C1 segment of cervical spinal cord (tissue), 14 donors: ENCODE measurements around the gene NSF.
"Not testable (repeated sequence)": the region's sequence is repeated elsewhere in the genome, so short reads cannot be mapped to it uniquely, and the experiment has no call there.

Experiments used
- DNase-seq, 14 donors: peaks; one replicate each; lab custom pipeline; 2025; lab: John Stamatoyannopoulos, UW

NSF gene

DNA sequence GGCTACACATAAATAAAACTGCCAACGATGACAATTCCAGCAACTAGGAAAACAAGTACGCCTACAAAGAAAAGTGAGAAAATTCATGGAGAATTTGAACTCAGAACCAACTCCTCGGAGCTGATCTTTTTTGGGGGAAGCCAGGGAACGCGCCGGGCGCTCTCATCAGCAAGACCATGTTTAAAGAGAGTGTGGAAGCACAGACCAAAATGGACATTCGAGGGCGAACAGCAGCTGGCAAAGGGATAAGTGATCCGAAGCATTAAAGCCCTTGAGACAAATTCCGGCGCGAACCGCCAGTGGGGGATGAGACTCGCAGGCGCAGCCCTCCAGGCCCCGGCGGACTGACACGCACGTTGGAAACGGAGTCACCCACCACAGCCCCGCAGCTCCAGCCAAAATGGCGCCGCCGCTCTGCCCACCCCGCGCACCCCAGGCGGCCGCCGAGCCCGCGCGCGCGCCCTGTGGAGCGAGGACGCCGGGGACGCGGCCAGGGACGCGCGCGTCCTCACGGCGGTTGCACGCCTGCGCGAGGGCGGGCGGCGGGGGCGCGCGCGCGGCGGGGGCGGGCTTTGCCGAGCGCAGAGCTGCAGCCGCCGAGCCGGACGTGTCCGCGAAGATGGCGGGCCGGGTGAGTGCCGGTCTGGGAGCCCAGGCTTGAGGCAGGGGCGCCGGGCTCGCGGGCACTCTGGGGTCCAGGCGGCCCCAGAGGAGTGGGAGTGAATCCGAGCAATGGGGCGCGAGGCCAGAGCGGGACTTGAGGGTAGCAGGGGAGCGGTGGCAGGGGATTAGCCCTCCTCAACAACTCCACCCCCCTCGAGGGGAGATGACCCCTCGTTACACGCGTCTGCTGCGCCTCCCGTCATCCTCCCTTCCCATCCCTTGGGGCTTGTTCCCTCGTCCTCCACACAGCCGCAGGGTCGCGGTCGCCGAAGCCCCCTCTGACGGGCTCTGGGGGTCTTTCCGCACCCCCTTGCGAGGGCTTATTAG, at the start of gene NSF:
Gene NSF (plus strand): TSS at position 513 of the 990 bp plus-strand sequence. CDS start 107 bp downstream, at position 620.
- not testable (repeated sequence) for DNase-seq

DNA sequence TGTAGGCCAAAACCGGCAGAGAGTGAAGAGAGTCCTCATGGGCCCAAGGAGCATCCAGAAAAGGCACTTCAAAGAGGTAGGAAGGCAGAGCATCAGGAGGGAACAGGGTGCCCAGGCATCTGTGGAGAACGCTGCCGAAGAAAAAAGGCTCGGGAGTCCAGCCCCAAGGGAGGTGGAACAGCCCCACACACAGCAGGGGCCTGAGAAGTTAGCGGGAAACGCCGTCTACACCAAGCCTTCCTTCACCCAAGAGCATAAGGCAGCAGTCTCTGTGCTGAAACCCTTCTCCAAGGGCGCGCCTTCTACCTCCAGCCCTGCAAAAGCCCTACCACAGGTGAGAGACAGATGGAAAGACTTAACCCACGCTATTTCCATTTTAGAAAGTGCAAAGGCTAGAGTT, 41.9 kb upstream of the NSF start:
- not testable (repeated sequence) for DNase-seq

DNA sequence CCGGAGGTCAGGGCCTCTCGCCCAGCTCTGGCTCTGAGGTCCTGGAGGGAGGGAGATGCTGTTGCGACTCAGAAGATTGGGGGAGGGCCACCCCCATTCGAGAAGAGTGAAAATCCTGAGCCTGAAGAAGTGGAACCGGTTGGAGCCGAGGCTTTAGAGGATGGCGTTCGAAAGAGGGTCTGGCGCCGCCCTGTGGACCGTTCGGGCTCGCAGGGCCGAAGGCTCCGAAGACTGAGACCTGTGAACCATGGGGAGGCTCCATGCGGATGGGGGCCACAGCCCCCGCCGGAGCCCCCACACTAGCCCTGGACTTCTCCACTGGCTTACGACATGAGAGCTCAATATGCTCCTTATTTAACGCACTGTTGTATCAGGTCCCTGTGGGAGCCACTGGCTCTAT, 31.3 kb upstream of the NSF start:
- DNase-seq: not testable (repeated sequence)

DNA sequence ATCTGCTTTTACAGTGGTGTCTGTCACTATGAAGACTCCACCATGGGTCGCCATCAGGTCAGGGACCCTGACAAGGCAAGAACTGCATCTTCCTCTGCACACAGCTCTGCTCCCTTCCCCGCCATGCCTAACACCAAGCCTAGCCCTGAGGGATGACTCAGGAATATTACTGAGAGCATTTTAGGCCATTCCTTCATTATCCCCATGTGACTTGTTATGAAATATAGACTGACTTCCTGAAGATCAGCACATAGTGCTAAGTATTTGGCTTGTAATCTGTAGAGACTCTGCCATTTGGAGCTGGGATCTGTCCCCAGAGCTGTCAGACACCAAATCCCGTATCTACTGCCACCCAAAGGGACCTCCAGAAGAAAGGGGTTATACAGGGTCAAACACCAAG, 30.4 kb upstream of the NSF start:
- DNase-seq: not testable (repeated sequence)

DNA sequence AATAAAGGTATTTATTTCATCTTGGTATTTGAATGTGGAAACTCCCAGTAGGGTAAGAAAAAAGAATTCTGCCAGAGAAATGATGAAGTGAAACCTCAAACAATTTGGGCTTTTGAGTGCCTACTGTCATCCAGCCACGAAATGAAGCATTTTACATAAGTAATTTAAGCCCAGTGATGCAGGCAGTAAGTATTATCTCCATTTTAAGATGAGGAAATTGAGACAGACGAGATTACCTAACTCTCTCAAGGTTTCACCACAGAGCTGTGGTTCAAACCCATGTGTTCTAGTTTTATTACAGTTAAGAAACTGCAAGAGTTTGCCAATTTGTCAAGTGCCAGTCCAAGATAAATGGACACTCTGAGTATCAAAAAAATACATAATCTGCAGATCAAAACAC, 24.2 kb upstream of the NSF start:
- not testable (repeated sequence) for DNase-seq

DNA sequence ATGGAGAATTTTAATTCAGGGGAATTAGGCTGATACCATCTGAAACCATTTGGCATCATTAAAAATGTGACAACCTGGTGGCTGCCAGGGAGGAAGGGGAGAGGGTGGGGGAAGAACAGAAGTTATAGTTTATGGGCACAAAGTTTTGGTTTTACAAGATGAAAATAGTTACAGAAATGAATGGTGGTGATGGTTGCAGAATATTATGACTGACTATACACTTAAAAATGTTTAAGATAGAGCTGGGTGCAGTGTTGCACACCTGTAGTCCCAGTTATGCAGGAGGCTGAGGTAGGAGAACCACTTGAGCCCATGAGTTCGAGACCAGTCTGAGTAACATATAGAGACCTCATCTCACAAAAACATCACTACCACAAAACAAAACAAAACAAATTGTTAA, 23.5 kb upstream of the NSF start:
- not testable (repeated sequence) for DNase-seq

DNA sequence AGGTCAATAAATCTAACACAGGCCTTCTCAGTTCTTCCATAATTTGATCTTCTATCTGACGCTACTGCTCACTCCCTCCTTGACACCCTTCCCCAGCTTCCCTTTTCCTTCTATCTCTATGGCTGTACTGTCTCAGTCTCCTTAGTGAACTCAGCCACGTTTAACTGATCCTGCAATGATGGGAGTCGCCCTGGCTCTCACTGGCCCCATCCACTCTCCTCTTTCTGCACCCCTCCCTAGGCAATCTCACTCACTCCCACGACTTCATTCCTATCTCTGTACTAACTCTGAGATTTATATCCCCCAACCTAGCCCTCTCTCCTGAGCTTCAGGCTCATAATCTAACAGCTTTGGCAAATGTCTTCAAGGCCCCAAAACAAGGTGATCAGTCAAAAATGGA, 18.7 kb upstream of the NSF start:
- DNase-seq: not testable (repeated sequence)

DNA sequence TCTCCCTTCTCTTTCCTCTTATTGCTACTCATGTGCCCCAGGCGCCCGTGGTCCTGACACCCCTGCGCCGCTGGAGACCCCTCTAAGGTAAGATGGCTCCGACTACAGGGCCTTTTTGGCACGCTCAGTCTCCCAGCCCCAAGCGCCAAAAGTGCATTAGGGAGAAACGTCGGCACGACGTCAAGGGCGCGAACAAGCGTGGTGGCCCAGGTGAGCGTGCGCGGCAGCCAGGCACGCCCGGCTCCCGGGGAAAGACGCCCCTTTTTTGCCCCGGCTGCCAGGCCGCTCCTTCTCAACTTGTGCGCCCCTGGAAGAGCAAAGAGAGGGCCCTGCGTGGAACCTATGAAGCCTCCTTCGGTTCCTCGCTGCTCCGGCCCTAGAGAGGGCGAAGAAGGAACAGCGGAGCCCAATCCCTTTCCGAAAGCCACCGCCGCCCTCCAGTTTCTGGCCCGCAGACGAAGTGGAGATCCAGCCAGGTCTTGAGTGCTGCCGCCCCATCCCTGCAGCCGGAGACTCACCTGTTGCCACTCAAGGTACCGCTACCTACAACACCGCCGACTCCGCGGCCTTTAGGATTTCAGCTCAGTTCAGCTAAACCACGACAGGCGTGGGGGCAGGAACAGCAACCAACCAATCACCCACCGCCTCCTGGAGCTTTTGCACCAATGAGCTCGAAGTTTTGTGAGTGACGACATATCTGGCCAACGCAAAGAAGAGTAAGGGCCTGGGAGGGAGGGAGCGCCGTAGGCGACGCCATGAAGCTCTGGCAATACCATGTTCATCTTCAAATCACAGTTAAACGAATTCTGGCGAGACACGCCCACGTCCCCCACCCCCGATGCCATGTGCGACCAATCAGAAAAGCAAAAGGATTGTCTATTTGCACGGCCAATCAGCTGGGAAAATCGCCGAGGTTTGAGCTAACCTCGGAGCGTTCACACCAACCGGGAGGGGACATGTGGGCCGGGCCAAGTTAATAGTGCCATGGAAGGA, 11.1 kb upstream of the NSF start, which contains the start of gene ARL17A:
Gene ARL17A (minus strand): TSS at position 609 of the 993 bp plus-strand sequence. CDS start 3,369 bp downstream, outside the sequence.
- DNase-seq: not testable (repeated sequence)

DNA sequence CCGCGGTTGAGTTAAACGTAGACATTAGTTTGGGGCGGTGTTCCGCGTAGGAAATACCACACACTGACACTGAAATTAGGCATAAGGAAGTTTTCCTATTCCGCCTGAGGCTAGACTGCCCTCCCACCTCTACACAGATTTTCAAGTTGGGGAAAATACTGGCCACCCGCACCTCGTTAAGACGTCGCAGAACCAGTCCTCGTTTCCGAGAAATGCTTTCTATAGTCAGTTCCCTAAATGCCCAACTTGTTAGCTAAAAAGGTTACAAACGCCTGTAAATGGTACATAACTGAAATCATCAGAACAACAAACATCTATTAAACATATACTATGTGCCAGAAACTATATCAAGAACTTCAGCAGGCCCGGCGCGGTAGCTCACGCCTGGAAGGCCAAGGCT, 10.4 kb upstream of the NSF start:
- DNase-seq: not testable (repeated sequence)

DNA sequence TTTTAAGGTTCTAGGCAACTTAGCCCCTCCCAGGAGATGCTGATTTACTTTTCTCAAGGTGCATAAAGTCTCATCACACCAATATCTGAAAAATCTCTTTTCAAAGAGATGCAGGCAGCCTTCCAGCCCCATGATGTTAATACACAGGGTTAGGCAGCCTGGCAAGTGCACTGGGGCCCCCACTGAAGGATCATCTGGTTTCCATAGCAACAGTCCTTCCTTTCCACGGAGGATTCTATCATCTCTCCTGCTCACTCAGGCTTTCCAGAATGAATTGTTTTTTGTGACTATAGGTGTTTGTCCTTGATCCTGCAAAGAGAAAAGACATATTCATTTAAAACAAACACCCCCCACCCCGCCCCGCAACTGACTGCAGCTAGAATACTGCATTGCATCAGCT, 5.0 kb upstream of the NSF start:
- not testable (repeated sequence) for DNase-seq

DNA sequence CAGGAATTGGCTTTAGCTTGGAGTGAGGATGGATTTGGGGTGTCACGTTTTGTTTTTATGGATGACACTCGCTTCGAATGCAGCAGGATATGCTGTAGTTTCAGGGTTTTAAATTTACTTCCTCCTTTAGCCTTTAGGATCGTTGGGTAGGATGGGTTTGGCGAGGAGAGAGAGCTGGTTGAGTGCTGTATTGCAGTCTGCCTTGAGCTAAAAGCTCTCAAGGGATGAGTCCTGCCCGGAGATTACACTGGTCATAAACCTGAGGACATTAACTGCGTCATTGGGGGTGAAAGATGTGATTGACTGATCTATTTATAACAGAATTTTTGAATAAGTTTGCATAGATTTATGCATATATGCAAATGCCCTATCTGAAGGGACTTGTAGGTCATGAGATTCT, 863 bp downstream of the NSF start:
- DNase-seq: not testable (repeated sequence)

DNA sequence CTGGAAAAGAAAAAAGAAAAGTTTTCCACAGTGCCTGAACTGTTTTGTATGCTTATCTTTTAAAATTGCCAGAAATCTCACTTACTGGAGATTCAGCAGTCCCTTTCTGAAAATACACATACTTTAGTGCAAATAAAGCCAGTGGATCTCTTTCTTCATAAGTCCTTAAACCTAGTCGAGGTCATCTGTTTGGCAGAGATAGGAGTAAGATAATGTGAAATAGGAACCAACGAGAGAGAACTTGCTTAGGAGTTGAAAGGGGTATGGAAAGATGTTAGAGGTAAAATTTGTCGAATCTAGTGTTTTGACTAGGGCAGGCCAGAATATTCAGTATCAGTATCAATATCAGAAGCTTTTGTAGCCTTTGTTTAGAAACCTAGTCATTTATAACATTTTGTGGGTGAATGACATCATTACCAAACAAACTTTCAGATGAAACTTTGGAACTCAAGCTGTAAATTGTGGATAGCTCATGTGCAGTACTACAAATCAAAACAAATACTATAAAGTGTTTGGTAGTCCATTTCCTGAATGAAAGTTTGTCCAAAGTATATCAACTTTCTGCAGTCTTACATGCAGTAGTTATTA, 8.0 kb downstream of the NSF start:
- not testable (repeated sequence) for DNase-seq

DNA sequence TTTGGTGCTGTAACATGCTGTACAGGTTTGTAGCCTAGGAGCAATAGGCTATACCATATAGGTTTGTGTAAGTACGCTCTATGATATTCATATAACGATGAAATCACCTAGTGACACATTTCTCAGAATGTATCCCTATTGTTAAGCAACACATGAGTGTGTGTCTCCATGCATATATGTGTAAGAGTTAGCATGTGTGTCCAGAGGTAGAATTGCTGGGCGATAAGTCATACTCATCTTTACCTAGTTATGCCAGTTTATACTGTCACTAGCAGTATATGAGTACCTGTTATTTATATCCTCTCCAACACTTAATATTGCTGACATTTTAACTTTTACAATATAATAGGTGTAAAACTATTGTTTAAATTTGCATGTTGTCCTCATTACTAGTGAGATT, 10.3 kb downstream of the NSF start:
- not testable (repeated sequence) for DNase-seq

DNA sequence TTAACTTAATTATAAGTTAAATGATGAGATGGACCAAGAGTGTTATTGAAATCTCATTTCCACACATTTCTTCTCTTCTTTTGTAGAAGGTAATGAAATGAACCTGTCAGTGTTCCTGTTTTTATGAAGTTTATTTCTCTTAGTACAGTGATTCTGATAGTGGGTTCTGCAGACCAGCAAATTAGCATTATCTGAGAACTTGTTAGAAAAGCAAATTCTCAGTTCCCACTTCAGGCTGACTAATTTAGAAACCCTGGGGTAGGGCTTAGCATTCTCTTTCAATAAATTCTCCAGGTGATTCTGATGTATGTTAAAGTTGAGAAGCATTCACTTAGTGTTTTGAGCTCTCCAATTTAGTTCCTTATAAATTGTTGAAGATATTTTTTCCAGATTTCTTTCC, 12.7 kb downstream of the NSF start:
- not testable (repeated sequence) for DNase-seq

DNA sequence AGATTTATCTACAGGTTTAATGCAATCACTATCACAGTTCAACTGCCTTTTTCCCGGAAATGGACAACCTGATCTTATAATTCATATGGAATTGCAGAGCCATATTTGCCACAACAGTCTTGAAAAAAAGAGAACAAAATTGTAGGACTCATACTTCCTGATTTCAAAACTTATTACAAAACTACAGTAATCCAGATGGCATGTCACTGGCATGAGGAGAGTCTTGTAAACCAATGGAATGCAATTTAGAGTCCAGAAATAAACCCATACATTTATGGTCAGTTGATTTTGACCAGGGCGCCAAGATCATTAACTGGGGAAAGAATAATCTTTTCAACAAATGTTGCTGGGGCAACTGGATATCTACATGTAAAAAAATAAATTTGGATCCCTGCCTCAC, 20.8 kb downstream of the NSF start:
- DNase-seq: not testable (repeated sequence)

DNA sequence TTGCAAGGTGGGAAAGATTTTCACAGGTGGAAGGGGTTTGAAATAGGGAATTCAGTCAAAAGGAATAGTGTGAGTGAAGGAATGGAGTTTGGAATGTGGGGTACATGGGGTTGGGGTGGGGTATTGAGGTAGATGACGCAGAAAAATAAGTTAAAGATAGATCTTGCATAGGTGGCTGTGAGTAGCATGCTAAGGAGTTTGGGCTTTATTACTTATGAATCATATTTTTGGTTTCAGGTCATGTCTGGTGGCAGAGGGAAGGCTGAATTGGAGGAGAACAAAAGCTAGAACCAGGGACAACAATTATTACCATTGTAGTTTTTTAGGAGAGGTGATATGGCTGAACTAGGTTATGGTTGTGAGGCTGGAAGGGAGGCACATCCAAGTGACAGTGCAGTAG, 23.4 kb downstream of the NSF start:
- DNase-seq: not testable (repeated sequence)

DNA sequence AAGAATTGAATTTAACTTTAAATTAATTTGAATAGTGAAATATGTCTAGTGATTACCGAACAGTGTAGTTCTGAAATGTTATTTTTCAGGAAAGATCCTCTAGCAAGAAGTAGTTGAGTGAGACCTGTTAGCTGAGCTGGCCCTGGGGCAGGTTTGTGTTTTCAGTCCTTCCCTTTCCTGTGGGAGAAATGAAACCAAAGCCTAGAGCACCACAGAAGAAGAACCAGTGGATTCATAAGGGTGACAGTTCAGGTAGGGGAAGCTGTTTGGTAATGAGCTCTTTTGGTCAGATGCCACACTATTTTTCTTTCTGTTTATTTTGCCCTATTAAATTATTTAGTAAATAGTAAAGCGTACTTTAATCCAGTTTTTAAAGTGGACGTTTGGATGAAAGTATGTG, 26.7 kb downstream of the NSF start:
- DNase-seq: not testable (repeated sequence)

DNA sequence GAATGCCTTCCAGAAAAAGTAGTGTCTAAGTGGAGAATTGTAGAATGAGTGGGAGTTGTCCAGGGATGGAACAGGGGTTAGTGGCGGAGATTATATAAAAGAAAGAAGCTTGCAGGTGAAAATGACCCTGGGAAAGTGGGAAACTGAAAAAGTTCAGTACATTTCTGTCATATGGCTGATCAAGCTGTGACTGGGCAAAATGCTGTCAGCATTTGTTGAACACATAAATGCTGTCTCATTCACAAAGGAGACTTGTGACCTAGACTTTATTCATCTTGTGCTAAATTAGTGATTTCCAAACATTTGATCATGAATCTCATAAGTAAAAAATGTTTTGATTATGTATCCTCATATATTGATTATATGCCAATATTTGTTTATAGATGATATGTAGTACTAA, 28.5 kb downstream of the NSF start:
- not testable (repeated sequence) for DNase-seq

DNA sequence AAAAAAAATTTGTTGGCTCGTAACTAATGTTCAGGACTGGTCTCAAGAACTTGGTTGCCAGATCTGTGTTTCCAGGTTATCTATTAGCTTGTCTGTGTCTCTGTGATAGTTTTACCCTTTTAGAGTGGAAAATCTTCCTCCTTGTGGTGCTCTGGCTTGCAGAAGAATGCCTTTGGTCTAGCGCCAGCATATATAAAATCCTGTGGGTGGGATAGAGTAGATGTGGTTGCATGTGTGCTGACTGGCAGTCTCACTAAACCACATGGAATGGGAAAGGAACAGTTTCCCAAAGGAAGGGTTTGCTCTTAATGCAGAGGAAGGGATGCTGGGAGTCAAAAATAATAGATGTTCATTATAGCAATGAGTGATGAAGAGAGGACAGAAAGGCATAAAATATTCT, 33.3 kb downstream of the NSF start:
- not testable (repeated sequence) for DNase-seq

DNA sequence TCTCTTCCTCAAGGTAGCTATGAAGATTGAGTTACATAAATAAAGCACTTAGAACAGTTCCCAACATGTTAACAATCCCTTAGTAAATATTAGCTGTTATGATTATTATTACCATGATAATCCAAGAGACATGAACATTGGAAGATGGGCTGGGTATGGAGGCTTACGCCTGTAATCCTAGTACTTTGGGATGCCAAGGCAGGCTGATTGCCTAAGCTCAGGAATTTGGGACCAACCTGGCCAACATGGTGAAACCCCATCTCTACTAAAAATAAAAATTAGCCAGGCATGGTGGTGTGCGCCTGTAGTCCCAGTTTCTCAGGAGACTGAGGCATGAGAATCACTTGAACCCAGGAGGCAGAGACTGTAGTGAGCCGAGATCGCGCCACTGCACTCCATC, 34.3 kb downstream of the NSF start:
- not testable (repeated sequence) for DNase-seq

DNA sequence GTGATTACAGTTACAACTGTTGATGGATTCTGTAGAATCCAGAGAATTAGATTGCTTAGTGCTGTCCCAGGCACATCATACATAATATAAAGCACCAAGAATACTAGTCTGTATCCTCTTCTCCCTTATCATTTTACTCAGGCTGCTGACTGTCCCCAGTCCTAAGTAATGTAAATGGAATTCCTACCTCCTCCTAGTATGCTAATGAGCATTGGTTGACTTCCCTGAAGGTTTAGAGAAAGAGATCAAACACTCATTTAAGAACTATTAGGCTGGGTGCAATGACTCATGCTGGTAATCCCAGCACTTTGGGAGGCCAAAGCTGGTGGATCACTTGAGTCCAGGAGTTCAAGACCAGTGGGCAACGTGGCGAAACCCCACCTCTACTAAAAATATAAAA, 37.0 kb downstream of the NSF start:
- DNase-seq: not testable (repeated sequence)
